ENCODE measurements around the gene LMX1A. TPM values are rescaled to one million over a fixed set of nuclear protein-coding genes. Genes with fewer than 3 reads are reported as not detected.

LMX1A gene
- not detected in 2 replicates for total RNA-seq

GRCh38 chr1:165355977-165356811, at the start of gene LMX1A:
TSS of gene LMX1A (minus strand) at chr1:165356715. CDS start at chr1:165355559, 1,156 bp downstream.

Other genes with a start within 250 kb of the LMX1A start
- gene RXRG, start 88.4 kb upstream of the LMX1A start, total RNA-seq, result not detected in 2 replicates
- gene LRRC52, start 187.3 kb upstream of the LMX1A start, total RNA-seq, result not detected in 2 replicates